Suprapubic skin (tissue), 4 donors: ENCODE data around the gene RFPL2. TPM values are rescaled to one million over a fixed set of nuclear protein-coding genes. Genes with fewer than 3 reads are reported as not detected.

ENCODE experiments used
- DNase-seq, 2 donors: peaks; one replicate each; pipeline ENCODE4 v3.0.0-alpha.2; 2019; ENCODE audit warnings: low spot score in 2 of 2
- H3K27ac ChIP-seq: fragments of 200-600 bp; sonication (generic); one replicate; pipeline ENCODE4 v1.5.1; 2019
- H3K27me3 ChIP-seq: fragments of 200-600 bp; sonication (generic); one replicate; pipeline ENCODE4 v1.5.1; 2019
- H3K36me3 ChIP-seq: fragments of 200-600 bp; sonication (generic); one replicate; pipeline ENCODE4 v1.5.1; 2019
- H3K4me1 ChIP-seq: fragments of 200-600 bp; sonication (generic); one replicate; pipeline ENCODE4 v1.5.1; 2019
- H3K4me3 ChIP-seq: fragments of 200-600 bp; sonication (generic); one replicate; pipeline ENCODE4 v1.5.1; 2019; ENCODE audit warnings: mild to moderate bottlenecking
- H3K9me3 ChIP-seq: fragments of 200-600 bp; sonication (generic); one replicate; pipeline ENCODE4 v1.5.1; 2019
- EP300 ChIP-seq: sonication (generic); formaldehyde crosslinking; IDR thresholded peaks from one replicate; pipeline ENCODE4 v1.6.1; 2017; ENCODE audit warnings: antibody characterized with exemption
- POLR2A ChIP-seq, 2 donors: fragments of 450-650 bp; IDR thresholded peaks; one replicate each; pipeline ENCODE4 v1.6.1; 2017; ENCODE audit warnings: antibody characterized with exemption in 2 of 2, mild to moderate bottlenecking in 2 of 2, moderate library complexity in 2 of 2
- POLR2AphosphoS5 ChIP-seq, 3 donors: sonication (generic); formaldehyde crosslinking; IDR thresholded peaks; one replicate each; pipeline ENCODE4 v1.6.1; 2017; ENCODE audit warnings: antibody characterized with exemption in 3 of 3
- WGBS: methylation state at CpG from one replicate; pipeline ENCODE4 v1.1.5; 2018; 5-methylcytosine and 5-hydroxymethylcytosine counted together
- total RNA-seq, 4 donors: library from RNA; depleted of rRNA; stranded (reverse); fragments of >200 nt; gene quantifications; one replicate each; pipeline ENCODE4 v1.1.0, GENCODE V29; 2016
- TF ChIP-seq, protein P1 (sequence below), 2 donors: fragments of 200-600 bp in 1 of 2; fragments of 450-650 bp in 1 of 2; sonication (generic) in 1 of 2; IDR thresholded peaks; one replicate each; pipeline ENCODE4 v1.5.1; 2016 to 2019; ENCODE audit warnings: antibody characterized with exemption in 2 of 2, mild to moderate bottlenecking in 1 of 2, moderate library complexity in 1 of 2

The RFPL2 gene
- total RNA-seq, result not detected

DNA sequence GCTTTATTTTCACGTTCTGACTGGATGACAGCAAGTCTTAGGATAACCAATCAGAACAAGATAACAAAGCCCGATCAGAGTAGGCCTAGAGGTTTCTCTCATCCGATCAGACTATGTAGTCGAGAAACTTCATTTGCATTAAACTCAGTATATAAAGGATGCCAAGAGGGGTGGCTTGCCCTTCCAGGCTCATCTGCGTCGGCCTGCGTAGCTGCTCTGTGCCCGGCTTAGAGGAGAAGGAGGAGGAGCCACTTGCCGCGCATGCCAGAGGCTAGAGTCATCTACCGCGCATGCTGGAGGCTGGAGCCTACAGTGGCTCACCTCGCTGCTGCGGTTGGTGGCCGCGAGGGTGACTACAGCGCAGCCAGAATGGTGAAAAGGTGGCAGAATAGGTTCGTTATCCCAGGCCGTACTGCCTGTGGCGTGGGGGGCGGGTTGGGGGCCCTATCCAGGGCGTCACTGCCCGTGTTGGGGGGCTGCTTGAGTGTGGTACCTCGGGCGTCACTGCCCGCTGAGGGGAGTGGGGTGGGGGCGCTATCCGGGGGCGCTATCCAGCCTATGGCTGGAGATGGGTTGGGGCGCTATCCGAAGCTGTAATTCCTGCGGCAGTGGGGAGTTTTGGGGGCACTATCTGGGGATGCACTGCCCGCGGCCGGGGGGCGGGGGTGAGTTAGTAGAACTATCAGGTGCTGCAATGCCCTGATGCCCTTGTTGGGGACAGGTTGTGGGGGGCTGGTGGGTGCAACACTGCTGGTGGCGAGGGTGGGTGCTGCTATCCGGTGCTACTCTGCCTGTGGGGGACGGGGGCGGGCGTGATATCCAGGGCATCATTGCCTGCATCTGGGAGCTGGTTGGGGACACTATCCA, at the start of gene RFPL2:
RFPL2 (minus strand) TSS at position 218 of the 867 bp plus-strand sequence. CDS start 2,622 bp downstream, outside the sequence.
- H3K9me3 ChIP-seq, result no peaks in the 10 kb centered on the region
- no peak for TF ChIP-seq POLR2AphosphoS5 (IDR thresholded peaks at IDR 0.05)
- no peak for TF ChIP-seq POLR2A (IDR thresholded peaks at IDR 0.05)
- no peak for TF ChIP-seq EP300
- TF ChIP-seq, protein P1, sequence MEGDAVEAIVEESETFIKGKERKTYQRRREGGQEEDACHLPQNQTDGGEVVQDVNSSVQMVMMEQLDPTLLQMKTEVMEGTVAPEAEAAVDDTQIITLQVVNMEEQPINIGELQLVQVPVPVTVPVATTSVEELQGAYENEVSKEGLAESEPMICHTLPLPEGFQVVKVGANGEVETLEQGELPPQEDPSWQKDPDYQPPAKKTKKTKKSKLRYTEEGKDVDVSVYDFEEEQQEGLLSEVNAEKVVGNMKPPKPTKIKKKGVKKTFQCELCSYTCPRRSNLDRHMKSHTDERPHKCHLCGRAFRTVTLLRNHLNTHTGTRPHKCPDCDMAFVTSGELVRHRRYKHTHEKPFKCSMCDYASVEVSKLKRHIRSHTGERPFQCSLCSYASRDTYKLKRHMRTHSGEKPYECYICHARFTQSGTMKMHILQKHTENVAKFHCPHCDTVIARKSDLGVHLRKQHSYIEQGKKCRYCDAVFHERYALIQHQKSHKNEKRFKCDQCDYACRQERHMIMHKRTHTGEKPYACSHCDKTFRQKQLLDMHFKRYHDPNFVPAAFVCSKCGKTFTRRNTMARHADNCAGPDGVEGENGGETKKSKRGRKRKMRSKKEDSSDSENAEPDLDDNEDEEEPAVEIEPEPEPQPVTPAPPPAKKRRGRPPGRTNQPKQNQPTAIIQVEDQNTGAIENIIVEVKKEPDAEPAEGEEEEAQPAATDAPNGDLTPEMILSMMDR (IDR thresholded peaks at IDR 0.05), result no peak
- H3K36me3 ChIP-seq, result no peaks in the 10 kb centered on the region
- no peak for DNase-seq
- peaks cover 48% of the 10 kb centered on the region for H3K27me3 ChIP-seq
- peak within 1 kb of the TSS; percentile 4 for H3K4me3 ChIP-seq
- H3K4me1 ChIP-seq, result peaks cover 21% of the 10 kb centered on the region
- no peak within 1 kb of the TSS for H3K27ac ChIP-seq
- WGBS, result 69% methylated on average over 29 of the region's 41 CpGs

DNA sequence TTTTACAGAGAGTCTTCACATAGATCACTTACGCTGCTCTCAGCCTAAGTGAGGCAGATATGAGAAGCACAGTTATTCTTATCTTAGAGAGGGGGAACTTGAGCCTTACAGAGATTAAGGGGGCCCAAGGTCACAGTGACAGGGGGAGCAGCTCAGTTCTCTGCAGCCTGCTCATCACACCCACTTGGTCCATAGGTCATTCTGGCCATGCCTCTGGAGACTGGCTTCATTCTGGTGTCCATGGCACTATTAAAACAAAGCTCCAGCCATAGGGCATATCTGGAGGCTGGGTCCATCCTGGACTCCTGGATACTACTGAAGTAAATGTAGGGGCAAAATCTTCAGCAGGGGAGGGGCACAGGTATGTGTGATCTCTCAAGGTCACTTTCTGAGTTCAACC, 44.4 kb upstream of the RFPL2 start:
- 79% methylated on average over 1 of the region's 1 CpG for WGBS
- no peaks in the 10 kb centered on the region for H3K4me1 ChIP-seq
- H3K4me3 ChIP-seq, result no peak overlapping the region
- TF ChIP-seq POLR2AphosphoS5 (IDR thresholded peaks at IDR 0.05) (no peak), POLR2A (IDR thresholded peaks at IDR 0.05) (no peak), EP300 (no peak)
- TF ChIP-seq, protein P1 (IDR thresholded peaks at IDR 0.05), result no peak
- H3K27ac ChIP-seq, result no peak overlapping the region
- peaks cover 15% of the 10 kb centered on the region for H3K27me3 ChIP-seq
- DNase-seq, result no peak
- no peaks in the 10 kb centered on the region for H3K9me3 ChIP-seq
- no peaks in the 10 kb centered on the region for H3K36me3 ChIP-seq

DNA sequence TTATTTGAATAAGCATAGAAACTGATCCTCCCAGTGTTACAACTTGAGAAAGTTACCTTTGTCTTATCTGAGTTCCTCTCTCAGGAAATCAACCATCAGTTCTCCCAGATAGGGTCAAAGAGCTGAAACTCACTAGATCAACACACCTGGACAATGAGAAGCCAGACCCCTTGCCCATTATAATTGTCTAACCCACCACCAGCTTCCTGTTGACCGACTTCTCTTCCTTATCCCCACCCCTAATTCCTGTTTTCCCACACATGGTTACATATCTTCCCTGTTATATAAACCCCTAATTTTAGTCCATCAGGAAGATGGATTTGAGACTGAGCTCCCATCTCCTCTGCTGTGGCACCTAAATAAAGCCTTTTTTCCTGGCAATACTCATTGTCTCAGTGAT, 43.4 kb upstream of the RFPL2 start:
- Histone ChIP-seq H3K9me3 (no peaks in the 10 kb centered on the region), H3K27ac (no peak overlapping the region), H3K4me1 (no peaks in the 10 kb centered on the region), H3K36me3 (no peaks in the 10 kb centered on the region), H3K27me3 (peaks cover 12% of the 10 kb centered on the region), H3K4me3 (no peak overlapping the region)
- 60% methylated on average over 1 of the region's 1 CpG for WGBS
- TF ChIP-seq POLR2A (IDR thresholded peaks at IDR 0.05), result no peak
- no peak for TF ChIP-seq EP300
- TF ChIP-seq POLR2AphosphoS5 (IDR thresholded peaks at IDR 0.05), result no peak
- TF ChIP-seq, protein P1 (IDR thresholded peaks at IDR 0.05), result no peak
- DNase-seq, result no peak

DNA sequence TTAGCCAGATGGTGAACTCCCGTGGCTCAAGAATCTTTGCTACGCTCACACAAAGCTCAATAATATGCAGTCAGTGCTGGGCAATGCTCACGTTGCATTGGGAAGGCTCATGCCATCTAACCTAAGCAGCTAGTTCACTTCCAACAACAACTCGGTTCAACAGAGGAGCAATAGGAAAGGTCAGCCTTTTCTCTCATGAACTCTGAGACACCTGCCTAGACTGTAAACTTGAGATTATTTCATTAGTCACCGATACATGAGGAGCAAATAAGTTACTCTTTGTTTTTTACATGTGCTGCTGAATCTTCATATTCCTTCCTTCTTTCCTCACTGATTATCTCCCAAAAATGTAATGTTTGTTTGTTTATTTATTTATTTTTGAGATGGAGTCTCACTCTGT, 41.3 kb upstream of the RFPL2 start:
- no peak for DNase-seq
- Histone ChIP-seq H3K36me3 (no peaks in the 10 kb centered on the region), H3K4me3 (no peak overlapping the region), H3K27ac (no peak overlapping the region), H3K4me1 (no peaks in the 10 kb centered on the region), H3K9me3 (no peaks in the 10 kb centered on the region), H3K27me3 (peaks cover 12% of the 10 kb centered on the region)
- TF ChIP-seq POLR2A (IDR thresholded peaks at IDR 0.05), result no peak
- no peak for TF ChIP-seq EP300
- TF ChIP-seq, protein P1 (IDR thresholded peaks at IDR 0.05), result no peak
- no peak for TF ChIP-seq POLR2AphosphoS5 (IDR thresholded peaks at IDR 0.05)
- 82% methylated on average over 5 of the region's 5 CpGs for WGBS

DNA sequence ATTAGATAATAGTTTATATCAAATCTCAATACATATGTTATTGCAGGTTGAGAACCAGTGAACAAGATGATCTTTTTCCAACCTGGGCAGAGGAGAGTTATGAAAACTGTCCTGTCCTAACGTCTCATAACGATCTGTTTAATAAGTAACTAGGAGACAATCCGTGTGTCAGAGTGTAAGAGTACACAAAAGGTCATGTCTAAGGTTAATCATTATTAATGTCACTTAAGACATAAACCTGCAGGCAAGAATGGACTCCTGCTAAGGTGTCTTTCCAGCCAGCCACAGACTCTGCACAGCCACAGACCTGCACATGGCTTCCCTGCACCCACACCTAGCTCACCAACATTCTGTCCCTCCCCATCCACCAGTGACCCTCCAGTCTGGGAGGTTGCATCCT, 40.2 kb upstream of the RFPL2 start:
- H3K4me1 ChIP-seq, result no peaks in the 10 kb centered on the region
- H3K4me3 ChIP-seq, result no peak overlapping the region
- DNase-seq, result no peak
- no peaks in the 10 kb centered on the region for H3K9me3 ChIP-seq
- H3K27me3 ChIP-seq, result peaks cover 12% of the 10 kb centered on the region
- WGBS, result 85% methylated on average over 3 of the region's 3 CpGs
- H3K36me3 ChIP-seq, result no peaks in the 10 kb centered on the region
- H3K27ac ChIP-seq, result no peak overlapping the region
- TF ChIP-seq POLR2AphosphoS5 (IDR thresholded peaks at IDR 0.05) (no peak), EP300 (no peak), POLR2A (IDR thresholded peaks at IDR 0.05) (no peak)
- TF ChIP-seq, protein P1 (IDR thresholded peaks at IDR 0.05), result no peak
